Stomach smooth muscle (tissue), 2 donors: ENCODE data around the gene FGD5.

Experiments
- H3K27ac ChIP-seq: one replicate; pipeline ENCODE4 v1.7.0; 2013; ENCODE audit warnings: mild to moderate bottlenecking, low read length, inconsistent platforms
- H3K27me3 ChIP-seq, 2 donors: one replicate each; pipeline ENCODE4 v1.7.0; 2013; ENCODE audit warnings: low read length in 2 of 2; ENCODE audit not compliant: insufficient read depth in 2 of 2, control insufficient read depth in 1 of 2
- H3K36me3 ChIP-seq, 2 donors: one replicate each; pipeline ENCODE4 v1.7.0; 2013; ENCODE audit warnings: low read length in 2 of 2; ENCODE audit not compliant: control insufficient read depth in 2 of 2, insufficient read depth in 2 of 2
- H3K4me1 ChIP-seq: one replicate; pipeline ENCODE4 v1.7.0; 2013; ENCODE audit warnings: low read length; ENCODE audit not compliant: control insufficient read depth, insufficient read depth
- H3K4me3 ChIP-seq, 2 donors: one replicate each; pipeline ENCODE4 v1.7.0; 2013; ENCODE audit warnings: low read length in 2 of 2
- H3K9ac ChIP-seq, 2 donors: one replicate each; pipeline ENCODE4 v1.7.0; 2013; ENCODE audit warnings: low read length in 2 of 2, mild to moderate bottlenecking in 1 of 2
- H3K9me3 ChIP-seq, 2 donors: one replicate each; pipeline ENCODE4 v1.7.0; 2013; ENCODE audit warnings: low read length in 2 of 2; ENCODE audit not compliant: control insufficient read depth in 2 of 2
- donor health status: healthy.
- donor health status: Pancreatic carcinoma.

Gene FGD5

DNA sequence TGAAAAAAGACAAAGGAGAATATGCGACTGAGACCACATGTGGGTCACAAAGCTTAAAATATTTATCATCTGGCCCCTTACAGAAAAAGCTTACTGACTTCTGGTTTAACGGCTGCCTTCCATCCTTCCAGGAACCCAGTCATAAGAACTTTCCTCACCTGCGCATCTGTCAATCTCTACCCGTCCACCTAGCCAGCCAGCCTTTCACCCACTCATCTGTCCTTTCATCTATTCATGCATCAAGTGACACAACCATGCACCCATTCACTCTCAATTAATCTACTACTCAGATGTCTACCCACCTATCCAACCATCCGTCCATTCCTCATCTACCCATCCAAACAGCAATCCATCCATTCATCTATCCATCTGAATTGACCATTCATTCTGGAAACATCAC is 64.5 kb downstream of the FGD5 start:
- H3K27me3 ChIP-seq = no peaks in the 10 kb centered on the region
- H3K9ac ChIP-seq = no peak overlapping the region
- H3K4me3 ChIP-seq = no peak overlapping the region
- H3K4me1 ChIP-seq = no peaks in the 10 kb centered on the region
- H3K36me3 ChIP-seq = no peaks in the 10 kb centered on the region
- no peak overlapping the region for H3K27ac ChIP-seq
- no peaks in the 10 kb centered on the region for H3K9me3 ChIP-seq

DNA sequence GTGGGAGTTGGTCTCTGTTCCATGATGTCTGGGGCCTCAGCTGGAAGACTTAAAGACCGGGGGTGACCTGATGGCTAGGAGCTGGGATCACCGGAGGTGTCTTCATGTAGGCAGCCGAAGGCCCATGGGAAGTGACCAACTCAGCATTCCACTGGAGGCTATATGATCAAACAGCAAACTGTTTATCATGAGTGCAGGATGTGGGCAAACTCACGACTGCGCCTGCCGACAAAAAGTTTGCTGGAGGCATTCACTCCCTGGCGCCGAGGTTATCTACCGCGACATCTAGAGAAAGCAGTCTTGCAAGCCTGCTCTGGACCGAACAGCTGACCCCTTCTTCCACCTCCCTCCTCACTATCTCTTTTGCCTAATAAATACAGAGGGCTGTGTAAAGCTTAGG is 65.9 kb downstream of the FGD5 start:
- Histone ChIP-seq H3K9ac (no peak overlapping the region), H3K9me3 (no peaks in the 10 kb centered on the region), H3K36me3 (no peaks in the 10 kb centered on the region), H3K4me3 (no peak overlapping the region), H3K4me1 (no peaks in the 10 kb centered on the region), H3K27me3 (no peaks in the 10 kb centered on the region), H3K27ac (no peak overlapping the region)

DNA sequence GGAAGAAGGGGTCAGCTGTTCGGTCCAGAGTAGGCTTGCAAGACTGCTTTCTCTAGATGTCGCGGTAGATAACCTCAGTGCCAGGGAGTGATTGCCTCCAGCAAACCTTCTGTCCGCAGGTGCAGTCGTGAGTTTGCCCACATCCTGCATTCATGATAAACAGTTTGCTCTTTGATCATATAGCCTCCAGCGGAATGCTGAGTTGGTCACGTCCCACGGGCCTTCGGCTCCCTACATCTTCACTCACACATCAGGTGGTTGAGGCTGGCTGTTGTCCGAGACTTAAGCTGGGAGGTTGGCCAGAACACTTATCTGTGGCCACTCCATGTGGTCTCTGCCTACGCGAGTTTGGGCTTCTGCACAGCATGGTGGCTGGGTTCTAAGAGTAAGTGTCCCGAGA is 66.5 kb downstream of the FGD5 start:
- Histone ChIP-seq H3K27ac (no peak overlapping the region), H3K27me3 (no peaks in the 10 kb centered on the region), H3K9ac (no peak overlapping the region), H3K4me3 (no peak overlapping the region), H3K4me1 (no peaks in the 10 kb centered on the region), H3K36me3 (no peaks in the 10 kb centered on the region), H3K9me3 (no peaks in the 10 kb centered on the region)

DNA sequence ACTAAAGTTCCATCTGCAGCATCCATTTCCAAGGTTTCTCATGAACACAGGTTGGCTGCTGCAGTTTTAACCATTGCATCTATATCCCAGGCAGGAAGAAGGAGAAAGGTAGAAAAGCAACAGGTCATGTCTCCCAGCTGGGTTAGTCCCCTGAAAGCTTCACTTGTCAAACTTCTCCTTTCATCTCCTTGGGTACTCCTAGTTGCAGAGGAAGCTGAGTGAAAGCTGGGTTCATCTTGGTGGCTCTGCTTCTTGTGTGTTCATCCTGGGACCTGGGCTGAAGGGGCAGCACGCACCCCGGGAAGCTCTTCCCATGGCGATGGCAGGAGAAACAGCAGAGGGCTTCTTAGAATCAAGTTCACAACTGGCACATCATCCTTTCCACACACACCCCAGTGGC is 67.3 kb downstream of the FGD5 start:
- no peak overlapping the region for H3K4me3 ChIP-seq
- no peaks in the 10 kb centered on the region for H3K36me3 ChIP-seq
- no peak overlapping the region for H3K9ac ChIP-seq
- no peaks in the 10 kb centered on the region for H3K4me1 ChIP-seq
- H3K27me3 ChIP-seq = no peaks in the 10 kb centered on the region
- no peak overlapping the region for H3K27ac ChIP-seq
- no peaks in the 10 kb centered on the region for H3K9me3 ChIP-seq

DNA sequence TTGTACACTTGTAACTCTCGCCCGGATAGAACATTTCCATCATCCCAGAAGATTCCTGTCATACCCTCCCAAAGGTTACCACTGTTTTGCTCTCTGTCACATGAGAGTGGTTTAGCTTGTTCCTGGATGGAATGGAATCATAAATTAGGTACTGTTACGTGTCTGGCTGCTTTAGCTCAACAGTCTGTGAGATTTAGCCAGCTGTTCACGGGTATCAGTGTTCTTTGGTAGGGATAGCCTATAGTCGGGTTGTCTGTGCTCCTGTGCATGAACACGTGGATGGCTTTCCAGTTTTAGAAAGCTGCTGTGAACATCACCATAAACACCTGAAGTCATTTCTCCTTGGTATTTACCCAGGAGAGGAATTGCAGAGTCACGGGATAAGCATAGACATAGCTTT is 70.4 kb downstream of the FGD5 start:
- H3K36me3 ChIP-seq = no peaks in the 10 kb centered on the region
- no peaks in the 10 kb centered on the region for H3K4me1 ChIP-seq
- no peak overlapping the region for H3K9ac ChIP-seq
- no peaks in the 10 kb centered on the region for H3K27me3 ChIP-seq
- H3K9me3 ChIP-seq = no peaks in the 10 kb centered on the region
- H3K4me3 ChIP-seq = no peak overlapping the region
- H3K27ac ChIP-seq = no peak overlapping the region

DNA sequence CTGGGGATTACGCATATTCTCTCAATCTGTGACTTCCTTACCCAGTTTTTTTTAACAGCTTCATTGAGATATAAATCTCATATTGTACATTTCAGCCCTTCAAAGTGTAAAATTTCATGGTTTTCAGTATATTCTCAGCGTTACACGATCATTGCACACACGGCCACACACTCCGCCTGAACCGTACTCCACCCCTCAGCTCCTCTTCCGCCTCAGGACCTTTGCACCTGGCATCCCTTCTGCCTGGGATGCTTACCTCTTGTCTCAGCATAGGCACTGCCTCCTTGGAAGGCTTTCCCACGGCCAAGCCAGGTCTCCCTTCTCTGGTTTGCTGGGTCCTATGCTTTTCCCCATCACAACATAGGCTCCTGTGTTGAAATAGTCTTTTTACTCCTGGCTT is 71.2 kb downstream of the FGD5 start:
- no peak overlapping the region for H3K4me3 ChIP-seq
- H3K4me1 ChIP-seq = no peaks in the 10 kb centered on the region
- H3K9me3 ChIP-seq = no peaks in the 10 kb centered on the region
- no peak overlapping the region for H3K27ac ChIP-seq
- H3K36me3 ChIP-seq = no peaks in the 10 kb centered on the region
- H3K9ac ChIP-seq = no peak overlapping the region
- H3K27me3 ChIP-seq = no peaks in the 10 kb centered on the region

DNA sequence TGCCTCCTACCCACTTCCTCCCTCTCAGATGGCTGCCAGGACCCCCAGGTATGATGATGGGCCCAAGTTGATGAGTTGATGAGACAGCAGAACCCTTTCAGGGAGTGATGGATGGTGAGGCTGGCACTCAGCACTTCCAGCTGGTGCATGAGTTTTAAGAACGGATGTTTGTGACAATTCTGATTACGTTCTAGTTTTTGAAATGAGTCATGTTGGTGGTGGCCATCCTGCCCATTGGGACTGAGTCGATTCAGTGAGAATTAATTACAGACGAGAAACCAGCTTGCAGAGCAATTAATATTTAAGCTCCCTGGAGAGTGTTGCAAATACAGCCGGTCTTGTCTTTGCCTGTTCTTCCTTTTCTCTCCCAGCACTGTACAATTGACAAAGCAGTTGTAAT is 71.7 kb downstream of the FGD5 start:
- Histone ChIP-seq H3K9ac (no peak overlapping the region), H3K27me3 (no peaks in the 10 kb centered on the region), H3K9me3 (no peaks in the 10 kb centered on the region), H3K4me3 (no peak overlapping the region), H3K4me1 (no peaks in the 10 kb centered on the region), H3K36me3 (no peaks in the 10 kb centered on the region), H3K27ac (no peak overlapping the region)

DNA sequence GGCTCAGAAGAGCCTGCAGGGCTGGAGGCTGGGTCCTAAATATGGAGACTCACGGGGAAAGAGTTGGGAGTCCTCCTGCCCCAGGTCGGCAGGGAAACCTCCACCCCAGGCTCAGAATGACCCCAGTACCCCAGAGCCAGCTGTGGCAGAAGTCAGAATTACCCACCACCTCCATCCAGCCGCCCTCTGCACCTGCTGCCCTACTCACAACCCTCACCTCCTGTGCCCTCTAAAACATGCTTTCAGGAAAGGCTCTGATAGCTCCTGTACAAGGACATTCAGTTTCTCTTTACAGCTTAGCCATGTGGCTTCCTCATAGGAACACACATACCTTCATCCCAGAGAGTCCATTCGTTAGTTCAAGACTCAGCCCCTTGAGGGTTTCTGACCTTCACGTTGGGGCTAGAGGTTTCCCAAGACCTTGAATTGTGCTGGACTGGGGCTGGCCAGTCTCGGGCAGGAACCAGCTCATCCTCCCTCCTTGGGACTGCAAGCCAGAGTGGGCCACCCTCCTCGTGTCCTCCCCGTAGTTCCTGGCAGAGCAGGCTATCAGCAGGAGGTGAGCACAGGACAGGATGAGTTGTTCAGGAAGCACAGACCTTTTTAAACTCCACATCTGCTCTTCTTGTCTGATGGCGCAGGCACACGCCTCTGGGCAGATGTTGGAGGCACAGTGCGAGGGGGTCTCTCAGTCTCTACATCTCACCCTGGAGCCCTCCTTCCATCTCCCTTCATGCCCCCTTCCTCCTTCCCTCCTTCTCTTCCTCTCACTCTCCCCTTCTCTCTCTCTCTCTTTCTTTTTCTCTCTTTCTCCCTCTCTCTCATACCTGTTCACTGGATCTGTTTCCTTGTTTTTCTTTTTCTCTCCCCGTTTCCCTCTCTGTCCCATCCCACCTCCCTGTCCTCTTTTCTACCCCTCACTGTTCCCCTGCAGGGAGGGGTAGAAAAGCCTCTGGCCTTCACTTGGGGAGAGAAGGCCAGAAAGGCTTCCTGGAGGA is 72.7 kb downstream of the FGD5 start:
- Histone ChIP-seq H3K4me1 (no peaks in the 10 kb centered on the region), H3K36me3 (no peaks in the 10 kb centered on the region), H3K4me3 (no peak overlapping the region), H3K27me3 (no peaks in the 10 kb centered on the region), H3K9ac (no peak overlapping the region), H3K9me3 (no peaks in the 10 kb centered on the region), H3K27ac (no peak overlapping the region)

DNA sequence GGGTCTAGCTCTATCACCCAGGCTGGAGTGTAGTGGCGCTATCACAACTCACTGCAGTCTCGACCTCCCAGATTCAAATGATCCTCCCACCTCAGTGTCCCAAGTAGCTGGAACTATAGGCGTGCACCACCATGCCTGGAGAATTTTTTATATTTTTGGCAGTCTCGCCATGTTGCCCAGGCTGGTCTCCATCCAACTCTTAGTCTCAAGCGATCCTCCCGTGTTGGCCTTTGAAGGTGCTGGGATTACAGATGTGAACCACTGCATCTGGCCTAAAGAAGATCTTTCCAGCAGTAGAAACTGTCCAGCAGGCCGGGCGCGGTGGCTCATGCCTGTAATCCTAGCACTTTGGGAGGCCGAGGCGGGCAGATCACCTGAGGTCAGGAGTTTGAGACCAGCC is 73.5 kb downstream of the FGD5 start:
- Histone ChIP-seq H3K4me3 (no peak overlapping the region), H3K27me3 (peaks cover 0 to 1% of the 10 kb centered on the region in 2 donors), H3K9me3 (no peaks in the 10 kb centered on the region), H3K27ac (no peak overlapping the region), H3K36me3 (no peaks in the 10 kb centered on the region), H3K4me1 (no peaks in the 10 kb centered on the region), H3K9ac (no peak overlapping the region)

DNA sequence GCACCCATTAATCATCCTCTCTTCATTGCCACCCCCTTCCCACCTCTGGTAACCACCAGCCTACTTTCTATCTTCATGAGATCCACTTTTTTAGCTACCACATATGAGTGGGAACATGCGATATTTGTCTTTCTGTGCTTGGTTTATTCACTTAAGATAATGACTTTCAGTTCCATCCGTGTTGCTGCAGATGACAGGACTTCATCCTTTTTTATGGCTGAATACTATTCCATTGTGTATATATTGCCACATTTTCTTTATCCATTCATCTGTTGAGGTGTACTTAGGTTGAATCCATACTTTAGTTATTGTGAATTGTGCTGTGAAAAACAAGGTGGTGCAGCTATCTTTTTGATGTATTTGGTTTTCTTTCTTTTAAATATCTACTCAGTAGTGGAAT is 75.3 kb downstream of the FGD5 start:
- H3K4me1 ChIP-seq = no peaks in the 10 kb centered on the region
- no peak overlapping the region for H3K4me3 ChIP-seq
- H3K36me3 ChIP-seq = peaks cover 0 to 3% of the 10 kb centered on the region in 2 donors
- no peaks in the 10 kb centered on the region for H3K9me3 ChIP-seq
- peaks cover 0 to 2% of the 10 kb centered on the region in 2 donors for H3K27me3 ChIP-seq
- no peak overlapping the region for H3K27ac ChIP-seq
- H3K9ac ChIP-seq = no peak overlapping the region

DNA sequence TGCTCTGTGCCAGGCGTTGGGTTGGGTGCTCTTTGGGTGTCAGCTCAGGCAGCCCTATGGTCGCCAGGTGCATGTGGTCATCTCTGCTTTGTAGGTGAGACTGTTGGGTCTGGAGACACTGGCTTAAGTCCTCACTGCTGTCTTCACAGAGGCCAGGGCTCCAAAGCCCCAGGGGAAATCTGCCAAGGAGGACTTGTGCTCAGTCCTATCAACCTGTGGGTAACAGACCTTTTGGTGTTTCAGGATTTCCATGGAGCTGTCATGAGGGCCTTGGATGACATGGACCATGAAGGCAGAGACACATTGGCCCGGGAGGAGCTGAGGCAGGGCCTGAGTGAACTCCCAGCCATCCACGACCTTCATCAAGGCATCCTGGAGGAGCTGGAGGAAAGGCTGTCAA is 78.5 kb downstream of the FGD5 start:
- Histone ChIP-seq H3K4me1 (peaks cover 1% of the 10 kb centered on the region), H3K9ac (no peak overlapping the region), H3K27me3 (peaks cover 0 to 2% of the 10 kb centered on the region in 2 donors), H3K36me3 (peaks cover 0 to 8% of the 10 kb centered on the region in 2 donors), H3K27ac (no peak overlapping the region), H3K9me3 (no peaks in the 10 kb centered on the region), H3K4me3 (no peak overlapping the region)
